H9 (cell line): ENCODE measurements around the gene SHPK. TPM values are rescaled to one million over a fixed set of nuclear protein-coding genes. Genes with fewer than 3 reads are reported as not detected.

Experiments
- DNase-seq: peaks from one replicate; pipeline ENCODE4 v3.0.0-alpha.2; 2017
- H2AFZ ChIP-seq: one replicate; pipeline ENCODE4 v1.6.1; 2013; ENCODE audit warnings: mild to moderate bottlenecking, low read length, control low read depth, moderate library complexity
- H2AK5ac ChIP-seq: 2 replicates; pipeline ENCODE4 v1.6.1; 2013; ENCODE audit warnings: low read length, control low read depth, mixed read lengths; ENCODE audit not compliant: insufficient read length
- H2BK120ac ChIP-seq: one replicate; pipeline ENCODE4 v1.6.1; 2013; ENCODE audit warnings: low read depth, mild to moderate bottlenecking, low read length, control low read depth, inconsistent platforms; ENCODE audit not compliant: poor library complexity, severe bottlenecking
- H2BK12ac ChIP-seq: 2 replicates; pipeline ENCODE4 v1.6.1; 2013; ENCODE audit warnings: low read length, control low read depth, mixed read lengths, low read depth; ENCODE audit not compliant: insufficient read length
- H2BK15ac ChIP-seq: 2 replicates; pipeline ENCODE4 v1.6.1; 2013; ENCODE audit warnings: low read depth, low read length, control low read depth
- H2BK20ac ChIP-seq: one replicate; pipeline ENCODE4 v1.6.1; 2013; ENCODE audit warnings: low read depth, mild to moderate bottlenecking, low read length, control low read depth, inconsistent platforms; ENCODE audit not compliant: poor library complexity, severe bottlenecking
- H2BK5ac ChIP-seq: 2 replicates; pipeline ENCODE4 v1.6.1; 2013; ENCODE audit warnings: low read length, control low read depth, mixed read lengths; ENCODE audit not compliant: insufficient read length
- H3K14ac ChIP-seq: 2 replicates; pipeline ENCODE4 v1.6.1; 2013; ENCODE audit warnings: low read length, control low read depth; ENCODE audit not compliant: insufficient read depth
- H3K18ac ChIP-seq: 2 replicates; pipeline ENCODE4 v1.6.1; 2013; ENCODE audit warnings: low read depth, mild to moderate bottlenecking, mixed read lengths, low read length, control low read depth; ENCODE audit not compliant: insufficient read length
- H3K23ac ChIP-seq: 2 replicates; pipeline ENCODE4 v1.6.1; 2013; ENCODE audit warnings: low read length, control low read depth, mixed read lengths, low read depth; ENCODE audit not compliant: insufficient read length
- H3K23me2 ChIP-seq: 2 replicates; pipeline ENCODE4 v1.6.1; 2013; ENCODE audit warnings: low read depth, mild to moderate bottlenecking, mixed read lengths, low read length, control low read depth; ENCODE audit not compliant: insufficient read length, poor library complexity, severe bottlenecking
- H3K27ac ChIP-seq: 2 replicates; pipeline ENCODE4 v1.5.1; 2013; ENCODE audit warnings: low read length, control low read depth, mixed read lengths, low read depth; ENCODE audit not compliant: insufficient read length
- H3K27me3 ChIP-seq: 2 replicates; pipeline ENCODE4 v1.6.1; 2013; ENCODE audit warnings: low read length, control low read depth, inconsistent platforms; ENCODE audit not compliant: insufficient read depth
- H3K4ac ChIP-seq: 2 replicates; pipeline ENCODE4 v1.6.1; 2013; ENCODE audit warnings: low read depth, mild to moderate bottlenecking, control low read depth, inconsistent platforms, low read length, moderate library complexity
- H3K4me1 ChIP-seq: 2 replicates; pipeline ENCODE4 v1.6.1; 2013; ENCODE audit warnings: low read length, control low read depth, inconsistent platforms; ENCODE audit not compliant: insufficient read depth
- H3K4me2 ChIP-seq: 2 replicates; pipeline ENCODE4 v1.6.1; 2013; ENCODE audit warnings: low read length, control low read depth, mixed read lengths; ENCODE audit not compliant: insufficient read length, insufficient read depth
- H3K56ac ChIP-seq: 2 replicates; pipeline ENCODE4 v1.6.1; 2013; ENCODE audit warnings: low read depth, mild to moderate bottlenecking, mixed read lengths, low read length, control low read depth; ENCODE audit not compliant: insufficient read length
- H3K79me1 ChIP-seq: 2 replicates; pipeline ENCODE4 v1.6.1; 2013; ENCODE audit warnings: low read depth, mild to moderate bottlenecking, moderate library complexity, low read length, control low read depth, inconsistent platforms; ENCODE audit not compliant: insufficient read depth, poor library complexity, severe bottlenecking
- H3K79me2 ChIP-seq: 2 replicates; pipeline ENCODE4 v1.6.1; 2013; ENCODE audit warnings: low read length, control low read depth, inconsistent platforms; ENCODE audit not compliant: insufficient read depth
- H3K9ac ChIP-seq: 2 replicates; pipeline ENCODE4 v1.6.1; 2013; ENCODE audit warnings: low read length, control low read depth, mixed read lengths; ENCODE audit not compliant: insufficient read length; ENCODE audit errors: extremely low read depth
- H3K9me3 ChIP-seq: one replicate; pipeline ENCODE4 v1.6.1; 2013; ENCODE audit warnings: low read depth, low read length, inconsistent platforms; ENCODE audit not compliant: control insufficient read depth
- H3T11ph ChIP-seq: one replicate; pipeline ENCODE4 v1.6.1; 2013; ENCODE audit warnings: mild to moderate bottlenecking, low read length, control low read depth, inconsistent platforms
- H4K20me1 ChIP-seq: one replicate; pipeline ENCODE4 v1.6.1; 2013; ENCODE audit not compliant: control insufficient read depth, insufficient read length, insufficient read depth
- H4K5ac ChIP-seq: 2 replicates; pipeline ENCODE4 v1.6.1; 2013; ENCODE audit warnings: low read depth, mild to moderate bottlenecking, mixed read lengths, low read length, control low read depth; ENCODE audit not compliant: insufficient read length
- H4K8ac ChIP-seq: replicated peaks from 2 replicates; pipeline ENCODE4 v1.6.1; 2013; ENCODE audit warnings: low read length, control low read depth, mixed read lengths, low read depth; ENCODE audit not compliant: insufficient read length
- H4K91ac ChIP-seq: 2 replicates; pipeline ENCODE4 v1.6.1; 2013; ENCODE audit warnings: low read depth, mild to moderate bottlenecking, moderate library complexity, mixed read lengths, low read length, control low read depth; ENCODE audit not compliant: insufficient read length
- H3K27ac Mint-ChIP-seq, 3 experiments: 2 replicates in 2 of 3; 3 replicates in 1 of 3; pipeline ENCODE4 v1.8.0; 2020 to 2021; ENCODE audit warnings: mixed read lengths in 3 of 3, mild to moderate bottlenecking in 1 of 3, moderate library complexity in 1 of 3
- H3K27me3 Mint-ChIP-seq: 2 replicates; pipeline ENCODE4 v1.8.0; 2021; ENCODE audit warnings: low read depth, mild to moderate bottlenecking, moderate library complexity, mixed read lengths
- H3K36me3 Mint-ChIP-seq, 3 experiments: 2 replicates in 2 of 3; 3 replicates in 1 of 3; pipeline ENCODE4 v1.8.0; 2020 to 2021; ENCODE audit warnings: low read depth in 3 of 3, mixed read lengths in 3 of 3; ENCODE audit not compliant: insufficient read depth in 1 of 3
- H3K4me1 Mint-ChIP-seq, 2 experiments: 2 replicates each; pipeline ENCODE4 v1.8.0; 2020; ENCODE audit warnings: mixed read lengths in 2 of 2
- H3K4me3 Mint-ChIP-seq, 2 experiments: 2 replicates in 1 of 2; 3 replicates in 1 of 2; pipeline ENCODE4 v1.8.0; 2020 to 2021; ENCODE audit warnings: mild to moderate bottlenecking in 2 of 2, mixed read lengths in 2 of 2, moderate library complexity in 1 of 2
- H3K9me3 Mint-ChIP-seq, 2 experiments: 2 replicates in 1 of 2; 3 replicates in 1 of 2; pipeline ENCODE4 v1.8.0; 2020; ENCODE audit warnings: mild to moderate bottlenecking in 2 of 2, mixed read lengths in 2 of 2, moderate library complexity in 1 of 2
- CTCF ChIP-seq: fragments of 200-600 bp; sonication (generic); conservative IDR thresholded peaks from 3 replicates; pipeline ENCODE4 v1.8.0; 2021; ENCODE audit warnings: antibody characterized with exemption, mild to moderate bottlenecking
- WGBS: extraction: QIAGEN DNeasy Blood & Tissue Kit; methylation state at CpG from one replicate; pipeline ENCODE4 v1.1.7; 2013; ENCODE audit warnings: missing lambda C conversion rate, low lambda C conversion rate, mixed read lengths; ENCODE audit not compliant: insufficient read length; ENCODE audit errors: extremely low coverage; 5-methylcytosine and 5-hydroxymethylcytosine counted together
- total RNA-seq: library from RNA; stranded (reverse); gene quantifications from 2 replicates; pipeline ENCODE4 v1.2.1, GENCODE V29; 2021

SHPK gene
- total RNA-seq, 1 experiment from 2014 or later: 27.0 TPM

- no peak overlapping the region for H3T11ph ChIP-seq
- H4K8ac ChIP-seq: no peak overlapping the region
- no peak overlapping the region for H2AFZ ChIP-seq
- no peak overlapping the region for H3K56ac ChIP-seq
- no peaks in the 10 kb centered on the region for H3K9me3 Mint-ChIP-seq
- H3K4ac ChIP-seq: no peak overlapping the region
- no peak overlapping the region for H3K27ac Mint-ChIP-seq
- H3K4me3 Mint-ChIP-seq: no peak overlapping the region
- H4K20me1 ChIP-seq: no peaks in the 10 kb centered on the region
- no peak overlapping the region for H3K27ac ChIP-seq
- WGBS: no CpG with 5 or more reads among the region's 13 CpGs
- H2BK120ac ChIP-seq: no peak overlapping the region
- no peak overlapping the region for H3K4me2 ChIP-seq
- TF ChIP-seq CTCF: no peak
- H2BK15ac ChIP-seq: no peak overlapping the region; the same call in 1 of the 2 replicates
- H3K4me1 Mint-ChIP-seq: peaks cover 2% of the 10 kb centered on the region in 2 experiments; a peak in 3 of 4 replicates
- no peaks in the 10 kb centered on the region for H3K9me3 ChIP-seq
- no peak overlapping the region for H4K5ac ChIP-seq
- no peaks in the 10 kb centered on the region for H3K23me2 ChIP-seq
- no peak overlapping the region for H3K23ac ChIP-seq
- H4K91ac ChIP-seq: no peak overlapping the region
- no peak overlapping the region for H2BK5ac ChIP-seq
- peaks cover 0 to 4% (median 1%) of the 10 kb centered on the region in 3 experiments; a peak in 4 of 7 replicates for H3K36me3 Mint-ChIP-seq
- H3K79me1 ChIP-seq: no peaks in the 10 kb centered on the region
- H3K9ac ChIP-seq: no peak overlapping the region
- no peak overlapping the region for H3K18ac ChIP-seq
- no peaks in the 10 kb centered on the region for H3K27me3 ChIP-seq
- H3K14ac ChIP-seq: no peak overlapping the region
- H2BK12ac ChIP-seq: no peak overlapping the region
- H3K4me1 ChIP-seq: no peaks in the 10 kb centered on the region
- H2AK5ac ChIP-seq: no peak overlapping the region
- H2BK20ac ChIP-seq: no peak overlapping the region
- no peak for DNase-seq
- no peaks in the 10 kb centered on the region for H3K79me2 ChIP-seq
- no peaks in the 10 kb centered on the region for H3K27me3 Mint-ChIP-seq
Measured at GRCh38 chr17:3598078-3598477, 38.0 kb downstream of the SHPK start.
